HepG2 (cell line): ENCODE results near the gene KCNK17. TPM values are rescaled to one million over a fixed set of nuclear protein-coding genes. Genes with fewer than 3 reads are reported as not detected.

Experiments
- ATAC-seq: fragments of 200-7000 bp; cut with Tn5 transposase; 3 replicates; pipeline ENCODE4 v1.9.1; 2020; ENCODE audit warnings: mild to moderate bottlenecking, moderate library complexity
- BruUV-seq: library from RNA; stranded (reverse); fragments of 400-500 nt; replicated peaks from 2 replicates; lab custom pipeline; 2021; lab: Mats Ljungman, UMichigan
- CTCF ChIA-PET: fragments of 300-600 bp; formaldehyde crosslinking; extraction: SDS; loops from one replicate; lab custom pipeline; 2021; ENCODE audit warnings: low total read pairs, inconsistent platforms, low intra/inter-chr PET ratio; lab: Yijun Ruan, JAX
- POLR2A ChIA-PET: fragments of 350-600 bp; sonication (Branson Sonifier 250); formaldehyde crosslinking; loops from one replicate; lab custom pipeline; 2020; ENCODE audit warnings: antibody characterized with exemption, inconsistent platforms; lab: Yijun Ruan, JAX
- DNase-seq: peaks from one replicate; pipeline ENCODE4 v3.0.0-alpha.2; 2015; ENCODE audit warnings: low spot score
- FAIRE-seq: peaks from 3 replicates; lab custom pipeline; 2011; peaks lifted over from hg19 to GRCh38; lab: Jason Lieb, UNC
- H2AFZ ChIP-seq: one replicate; pipeline ENCODE4 v1.6.1; 2011; ENCODE audit warnings: low read length, inconsistent platforms
- H3K27ac ChIP-seq: fragments of 300-600 bp; 3 replicates; pipeline ENCODE4 v1.8.0; 2011; ENCODE audit warnings: mixed run types, mild to moderate bottlenecking, mixed read lengths, low read length, inconsistent platforms; ENCODE audit not compliant: insufficient read depth; ENCODE audit errors: extremely low read length
- H3K27me3 ChIP-seq, 2 experiments: fragments of 200-600 bp in 1 of 2; 2 replicates in 1 of 2; 3 replicates in 1 of 2; pipeline versions ENCODE4 v1.6.0 to v1.8.0; 2011; ENCODE audit warnings: low read length in 2 of 2, mild to moderate bottlenecking in 2 of 2, moderate library complexity in 2 of 2, inconsistent platforms in 1 of 2; ENCODE audit not compliant: insufficient read depth in 2 of 2, control insufficient read depth in 1 of 2
- H3K36me3 ChIP-seq, 2 experiments: fragments of 200-600 bp in 1 of 2; replicated peaks in 1 of 2; 2 replicates in 1 of 2; 3 replicates in 1 of 2; pipeline versions ENCODE4 v1.5.1 to v1.8.0; 2011; ENCODE audit warnings: low read length in 2 of 2, inconsistent platforms in 1 of 2; ENCODE audit not compliant: insufficient read depth in 2 of 2, control insufficient read depth in 1 of 2
- H3K4me1 ChIP-seq: 2 replicates; pipeline ENCODE4 v1.5.1; 2012; ENCODE audit warnings: low read length, inconsistent platforms; ENCODE audit not compliant: insufficient read depth
- H3K4me2 ChIP-seq: 2 replicates; pipeline ENCODE4 v1.6.0; 2011; ENCODE audit warnings: low read depth, low read length, inconsistent platforms
- H3K4me3 ChIP-seq, 3 experiments: fragments of 200-600 bp in 1 of 3; sonication (generic), shearing (Covaris generic) in 1 of 3; replicated peaks in 1 of 3; 2 replicates each; pipeline ENCODE4 v1.5.1; 2011 to 2016; ENCODE audit warnings: low read length in 3 of 3, inconsistent platforms in 2 of 3, low read depth in 2 of 3, mild to moderate bottlenecking in 2 of 3, control low read depth in 1 of 3, mixed read lengths in 1 of 3; ENCODE audit not compliant: insufficient read depth in 1 of 3
- H3K79me2 ChIP-seq: one replicate; pipeline ENCODE4 v1.6.1; 2011; ENCODE audit warnings: low read length, inconsistent platforms; ENCODE audit not compliant: insufficient read depth
- H3K9ac ChIP-seq: 2 replicates; pipeline ENCODE4 v1.6.0; 2011; ENCODE audit warnings: mild to moderate bottlenecking, low read depth, low read length, inconsistent platforms; ENCODE audit not compliant: insufficient read depth
- H3K9me3 ChIP-seq: 2 replicates; pipeline ENCODE4 v1.5.1; 2012; ENCODE audit warnings: mild to moderate bottlenecking, low read length
- H4K20me1 ChIP-seq: 2 replicates; pipeline ENCODE4 v1.6.0; 2011; ENCODE audit warnings: inconsistent platforms, mild to moderate bottlenecking, low read length, moderate library complexity; ENCODE audit not compliant: insufficient read depth
- CREB1 ChIP-seq, 2 experiments: fragments of 450-650 bp in 1 of 2; IDR thresholded peaks; 2 replicates each; pipeline ENCODE4 v1.6.1; 2016 to 2017; ENCODE audit warnings: control low read depth in 1 of 2, mild to moderate bottlenecking in 1 of 2, missing compliant biosample characterization in 1 of 2, missing genetic modification characterization in 1 of 2
- NKX3-1 ChIP-seq: sonication (generic); formaldehyde crosslinking; IDR thresholded peaks from 2 replicates; pipeline ENCODE4 v1.5.0; 2020; ENCODE audit warnings: missing genetic modification reagents
- WGBS: methylation state at CpG from one replicate; pipeline ENCODE4 v1.1.6; 2017; ENCODE audit warnings: low lambda C conversion rate; 5-methylcytosine and 5-hydroxymethylcytosine counted together
- in situ Hi-C: cut with HindIII; loops from 2 replicates; pipeline ENCODE4 v1.10.0; 2017; ENCODE audit warnings: low pct_unique_long_range_greater_than_20kb; ENCODE audit not compliant: extremely low pct_ligation_motif_present
- intact Hi-C: fragments of 100-400 bp; cut with micrococcal nuclease; formaldehyde crosslinking; loops from one replicate; pipeline ENCODE4 v1.10.0; 2022; ENCODE audit not compliant: unreplicated experiment
- polyA plus RNA-seq, 8 experiments: library from polyadenylated mRNA; depleted of rRNA in 3 of 8; stranded (reverse) in 7 of 8; unstranded in 1 of 8; fragments of >200 nt; fragmentation: Illumina TruSeq in 4 of 8; extraction: Trizol in 4 of 8; gene quantifications; 2 replicates each; pipeline versions ENCODE4 v1.2.1 to v1.2.3, GENCODE V29; 2011 to 2016; ENCODE audit warnings: low read depth in 4 of 8, missing spikeins in 1 of 8, mixed read lengths in 1 of 8; ENCODE audit not compliant: insufficient read depth in 1 of 8
- total RNA-seq, 5 experiments: library from RNA; depleted of rRNA; stranded (reverse); fragments of >200 nt; fragmentation: Illumina TruSeq; extraction: Trizol; gene quantifications; 2 replicates each; pipeline ENCODE4 v1.2.3, GENCODE V29; 2016; ENCODE audit warnings: low read depth in 1 of 5
- TF ChIP-seq, protein P1 (sequence below): sonication (generic); formaldehyde crosslinking; IDR thresholded peaks from 2 replicates; pipeline ENCODE4 v1.4.0; 2020; ENCODE audit warnings: missing genetic modification reagents, borderline replicate concordance

The KCNK17 gene
- total and polyA plus RNA-seq, 2 of the 13 experiments (the other 11 are each of a cell fraction or from before 2014, with no cell fraction given), result not detected

DNA sequence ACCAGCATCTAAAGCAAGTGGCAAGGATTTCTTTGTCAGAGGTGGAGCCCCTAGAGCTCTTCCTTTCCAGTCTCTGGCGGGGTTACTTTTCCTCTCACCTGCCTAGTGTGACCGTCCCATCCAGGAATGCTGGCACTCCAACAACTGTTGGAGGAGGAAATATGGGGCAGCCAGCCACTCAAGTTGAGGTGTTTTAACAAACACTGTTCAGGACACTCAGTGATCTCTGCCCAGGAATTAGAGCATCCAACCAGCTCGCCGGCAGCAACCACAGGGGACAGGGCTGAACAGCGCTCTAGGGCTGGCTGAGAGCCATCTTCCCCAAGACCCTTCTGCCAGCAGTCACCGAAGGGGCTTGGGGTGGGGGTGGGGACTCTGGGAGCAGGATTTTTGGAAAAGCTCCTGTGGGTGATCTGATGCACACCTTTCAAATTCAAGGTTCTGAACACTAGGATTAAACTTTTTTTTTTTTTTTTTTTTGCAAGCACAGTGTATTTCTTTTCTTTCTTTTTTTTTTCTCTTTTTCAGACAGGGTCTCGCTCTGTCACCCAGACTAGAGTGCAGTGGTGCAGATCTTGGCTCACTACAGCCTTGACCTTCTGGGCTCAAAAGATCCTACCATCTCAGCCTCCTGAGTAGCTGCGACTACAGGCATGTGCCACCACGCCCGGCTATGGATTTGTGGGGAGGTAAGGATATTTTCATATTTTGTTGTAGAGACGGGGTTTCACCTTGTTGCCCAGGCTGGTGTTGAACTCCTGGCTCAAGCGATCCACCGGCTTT is 36.7 kb upstream of the KCNK17 start (continued):
- TF ChIP-seq, protein P1, sequence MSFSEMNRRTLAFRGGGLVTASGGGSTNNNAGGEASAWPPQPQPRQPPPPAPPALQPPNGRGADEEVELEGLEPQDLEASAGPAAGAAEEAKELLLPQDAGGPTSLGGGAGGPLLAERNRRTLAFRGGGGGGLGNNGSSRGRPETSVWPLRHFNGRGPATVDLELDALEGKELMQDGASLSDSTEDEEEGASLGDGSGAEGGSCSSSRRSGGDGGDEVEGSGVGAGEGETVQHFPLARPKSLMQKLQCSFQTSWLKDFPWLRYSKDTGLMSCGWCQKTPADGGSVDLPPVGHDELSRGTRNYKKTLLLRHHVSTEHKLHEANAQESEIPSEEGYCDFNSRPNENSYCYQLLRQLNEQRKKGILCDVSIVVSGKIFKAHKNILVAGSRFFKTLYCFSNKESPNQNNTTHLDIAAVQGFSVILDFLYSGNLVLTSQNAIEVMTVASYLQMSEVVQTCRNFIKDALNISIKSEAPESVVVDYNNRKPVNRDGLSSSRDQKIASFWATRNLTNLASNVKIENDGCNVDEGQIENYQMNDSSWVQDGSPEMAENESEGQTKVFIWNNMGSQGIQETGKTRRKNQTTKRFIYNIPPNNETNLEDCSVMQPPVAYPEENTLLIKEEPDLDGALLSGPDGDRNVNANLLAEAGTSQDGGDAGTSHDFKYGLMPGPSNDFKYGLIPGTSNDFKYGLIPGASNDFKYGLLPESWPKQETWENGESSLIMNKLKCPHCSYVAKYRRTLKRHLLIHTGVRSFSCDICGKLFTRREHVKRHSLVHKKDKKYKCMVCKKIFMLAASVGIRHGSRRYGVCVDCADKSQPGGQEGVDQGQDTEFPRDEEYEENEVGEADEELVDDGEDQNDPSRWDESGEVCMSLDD (CRISPR knock-in tag), result no peak

DNA sequence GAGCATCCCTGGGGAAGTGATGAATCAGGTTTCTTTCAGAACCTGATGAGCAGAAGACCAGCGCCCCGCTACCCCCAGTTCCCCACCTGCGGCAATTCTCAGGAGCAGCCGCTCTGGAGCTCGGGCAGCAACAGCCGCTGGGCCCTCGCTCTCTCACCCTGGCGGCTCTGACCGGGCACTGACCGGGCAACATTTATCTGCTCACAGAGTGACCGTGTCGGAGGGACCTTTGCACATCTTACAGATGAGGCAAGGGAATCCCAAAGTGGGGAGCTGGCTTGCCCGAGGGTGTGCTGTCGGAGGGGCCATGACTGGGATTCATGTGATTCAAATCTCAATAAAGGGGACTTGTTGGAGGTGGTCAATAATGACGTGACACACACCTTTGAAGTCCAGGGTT is 34.5 kb upstream of the KCNK17 start:
- 16% methylated on average over 13 of the region's 15 CpGs for WGBS
- CTCF ChIA-PET, result interaction anchor here (1.8 kb wide), 1 partner anchor 543 kb away, joined by 19 read pairs; no protein-coding TSS in a partner anchor
- H3K4me3 ChIP-seq, result no peak overlapping the region
- H3K9ac ChIP-seq, result no peak overlapping the region
- in situ Hi-C loops, result no loop called here
- no peak overlapping the region for H3K4me2 ChIP-seq
- H3K9me3 ChIP-seq, result no peaks in the 10 kb centered on the region
- POLR2A ChIA-PET, result no interaction called here
- H3K4me1 ChIP-seq, result no peaks in the 10 kb centered on the region
- no peaks in the 10 kb centered on the region for H3K27me3 ChIP-seq
- no peak overlapping the region for H2AFZ ChIP-seq
- no peaks in the 10 kb centered on the region for H3K36me3 ChIP-seq
- no peak for DNase-seq
- FAIRE-seq, result no peak
- no peak for ATAC-seq
- BruUV-seq, result no TSS peak
- intact Hi-C loops, result loop anchor here (1.0 kb wide), 1 partner anchor 544 kb away; no protein-coding TSS in a partner anchor
- TF ChIP-seq NKX3-1 (CRISPR knock-in tag), result no peak
- TF ChIP-seq CREB1 (IDR thresholded peaks at IDR 0.05), result peak; percentile 49
- TF ChIP-seq CREB1 (CRISPR knock-in tag; IDR thresholded peaks at IDR 0.05), result no peak
- no peaks in the 10 kb centered on the region for H4K20me1 ChIP-seq
- no peak overlapping the region for H3K27ac ChIP-seq
- H3K79me2 ChIP-seq, result no peaks in the 10 kb centered on the region
